Natural killer cell treated with Interleukin-12 subunit alpha and Interleukin-12 subunit beta and Interleukin-15 and Interleukin-18, amount 100 ng/mL, for 72 hours (primary cell): Measurements from ENCODE around the gene ARHGEF9. TPM values are rescaled to one million over a fixed set of nuclear protein-coding genes. Genes with fewer than 3 reads are reported as not detected.

Experiments
- ATAC-seq, 2 donors: fragments of 150-1000 bp; cut with Tn5 transposase in 1 of 2; sonication (Bioruptor Pico), chemical (Tn5 transposase) in 1 of 2; 2 replicates each; pipeline ENCODE4 v1.10.0; 2021
- DNase-seq: peaks from one replicate; pipeline ENCODE4 v3.0.0; 2022; ENCODE audit warnings: low spot score
- H3K27ac Mint-ChIP-seq, 2 donors: 1 replicate in 1 of 2; 2 replicates in 1 of 2; pipeline ENCODE4 v1.8.0; 2022; ENCODE audit warnings: mixed read lengths in 2 of 2, mild to moderate bottlenecking in 1 of 2, moderate library complexity in 1 of 2
- H3K27me3 Mint-ChIP-seq, 2 donors: 1 replicate in 1 of 2; 2 replicates in 1 of 2; pipeline ENCODE4 v1.8.0; 2022; ENCODE audit warnings: mixed read lengths in 2 of 2
- H3K36me3 Mint-ChIP-seq: one replicate; pipeline ENCODE4 v1.8.0; 2022; ENCODE audit warnings: mixed read lengths
- H3K4me1 Mint-ChIP-seq, 2 donors: 1 replicate in 1 of 2; 2 replicates in 1 of 2; pipeline ENCODE4 v1.8.0; 2022; ENCODE audit warnings: low read depth in 2 of 2, mixed read lengths in 2 of 2, mild to moderate bottlenecking in 1 of 2
- H3K4me3 Mint-ChIP-seq: one replicate; pipeline ENCODE4 v1.8.0; 2022; ENCODE audit warnings: mixed read lengths
- H3K9me3 Mint-ChIP-seq: 2 replicates; pipeline ENCODE4 v1.8.0; 2022; ENCODE audit warnings: mixed read lengths
- total RNA-seq, 2 donors: library from RNA; stranded (reverse); gene quantifications; one replicate each; pipeline ENCODE4 v1.2.3, GENCODE V29; 2022

The ARHGEF9 gene
- total RNA-seq, 2 donors from 2014 or later = 21.6 to 36.0 TPM

- H3K27me3 Mint-ChIP-seq = peaks cover 0 to 6% of the 10 kb centered on the region in 2 donors
- no peak for ATAC-seq
- peaks cover 55% of the 10 kb centered on the region in 2 donors for H3K4me1 Mint-ChIP-seq
- no peaks in the 10 kb centered on the region for H3K36me3 Mint-ChIP-seq
- H3K27ac Mint-ChIP-seq = no peak overlapping the region
- H3K4me3 Mint-ChIP-seq = no peak overlapping the region
- no peaks in the 10 kb centered on the region for H3K9me3 Mint-ChIP-seq
- no peak for DNase-seq
Observed at GRCh38 chrX:63739885-63740284, 45.1 kb downstream of the ARHGEF9 start.

- Mint-ChIP-seq H3K4me3 (peak overlapping the region; percentile 47), H3K4me1 (peaks cover 43 to 44% of the 10 kb centered on the region in 2 donors)
Observed at GRCh38 chrX:63738696-63739095, 46.3 kb downstream of the ARHGEF9 start.

GRCh38 chrX:63737131-63737921 is 47.7 kb downstream of the ARHGEF9 start:
- no peak for DNase-seq
- Mint-ChIP-seq H3K9me3 (no peaks in the 10 kb centered on the region), H3K36me3 (no peaks in the 10 kb centered on the region), H3K4me1 (peaks cover 36 to 37% of the 10 kb centered on the region in 2 donors), H3K4me3 (no peak overlapping the region), H3K27ac (no peak overlapping the region), H3K27me3 (peaks cover 0 to 7% of the 10 kb centered on the region in 2 donors)
- ATAC-seq = no peak

More at GRCh38 chrX:63738696-63739095, 46.3 kb downstream of the ARHGEF9 start:
- Mint-ChIP-seq H3K36me3 (no peaks in the 10 kb centered on the region), H3K9me3 (no peaks in the 10 kb centered on the region), H3K27me3 (peaks cover 0 to 6% of the 10 kb centered on the region in 2 donors), H3K27ac (peak overlapping the region in 1 of 2 donors; percentile 57)
- ATAC-seq = peak in 1 of 2 donors; percentile 57
- DNase-seq = no peak

GRCh38 chrX:63735882-63736281 is 49.1 kb downstream of the ARHGEF9 start:
- H3K9me3 Mint-ChIP-seq = no peaks in the 10 kb centered on the region
- ATAC-seq (no peak), DNase-seq (no peak)
- peaks cover 0 to 11% of the 10 kb centered on the region in 2 donors for H3K27me3 Mint-ChIP-seq
- H3K4me1 Mint-ChIP-seq = peaks cover 23 to 25% of the 10 kb centered on the region in 2 donors
- H3K4me3 Mint-ChIP-seq = no peak overlapping the region
- no peaks in the 10 kb centered on the region for H3K36me3 Mint-ChIP-seq
- peak overlapping the region in 1 of 2 donors; percentile 64 for H3K27ac Mint-ChIP-seq

- Mint-ChIP-seq H3K4me1 (peaks cover 4 to 10% of the 10 kb centered on the region in 2 donors), H3K36me3 (no peaks in the 10 kb centered on the region), H3K4me3 (no peak overlapping the region), H3K27ac (no peak overlapping the region), H3K9me3 (no peaks in the 10 kb centered on the region), H3K27me3 (no peaks in the 10 kb centered on the region)
- DNase-seq (no peak), ATAC-seq (no peak)
Observed at GRCh38 chrX:63720293-63720692, 64.7 kb downstream of the ARHGEF9 start.

- no peak overlapping the region for H3K4me3 Mint-ChIP-seq
- H3K36me3 Mint-ChIP-seq = no peaks in the 10 kb centered on the region
- H3K27me3 Mint-ChIP-seq = no peaks in the 10 kb centered on the region
- H3K27ac Mint-ChIP-seq = no peak overlapping the region
- peaks cover 4 to 10% of the 10 kb centered on the region in 2 donors for H3K4me1 Mint-ChIP-seq
- ATAC-seq (no peak), DNase-seq (no peak)
- H3K9me3 Mint-ChIP-seq = no peaks in the 10 kb centered on the region
Observed at GRCh38 chrX:63719633-63720032, 65.4 kb downstream of the ARHGEF9 start.

GRCh38 chrX:63718010-63718694 is 66.9 kb downstream of the ARHGEF9 start:
- H3K27me3 Mint-ChIP-seq = no peaks in the 10 kb centered on the region
- H3K4me1 Mint-ChIP-seq = no peaks in the 10 kb centered on the region
- no peak overlapping the region for H3K4me3 Mint-ChIP-seq
- H3K9me3 Mint-ChIP-seq = no peaks in the 10 kb centered on the region
- DNase-seq = no peak
- H3K36me3 Mint-ChIP-seq = no peaks in the 10 kb centered on the region
- no peak for ATAC-seq
- H3K27ac Mint-ChIP-seq = peak overlapping the region in 1 of 2 donors; percentile 11

- no peak for ATAC-seq
- Mint-ChIP-seq H3K9me3 (no peaks in the 10 kb centered on the region), H3K4me1 (peaks cover 5 to 6% of the 10 kb centered on the region in 2 donors), H3K27me3 (peaks cover 0 to 2% of the 10 kb centered on the region in 2 donors), H3K36me3 (no peaks in the 10 kb centered on the region), H3K27ac (no peak overlapping the region), H3K4me3 (no peak overlapping the region)
- no peak for DNase-seq
Observed at GRCh38 chrX:63713526-63713925, 71.5 kb downstream of the ARHGEF9 start.

- Mint-ChIP-seq H3K4me3 (no peak overlapping the region), H3K9me3 (no peaks in the 10 kb centered on the region), H3K27me3 (peaks cover 0 to 2% of the 10 kb centered on the region in 2 donors), H3K36me3 (peaks cover 15% of the 10 kb centered on the region), H3K27ac (no peak overlapping the region), H3K4me1 (peaks cover 13 to 17% of the 10 kb centered on the region in 2 donors)
- no peak for DNase-seq
- no peak for ATAC-seq
Observed at GRCh38 chrX:63708801-63709200, 76.2 kb downstream of the ARHGEF9 start.

- Mint-ChIP-seq H3K9me3 (no peaks in the 10 kb centered on the region), H3K27me3 (no peaks in the 10 kb centered on the region), H3K4me1 (peaks cover 5 to 6% of the 10 kb centered on the region in 2 donors), H3K4me3 (no peak overlapping the region), H3K27ac (no peak overlapping the region), H3K36me3 (peaks cover 20% of the 10 kb centered on the region)
- ATAC-seq (no peak), DNase-seq (no peak)
Observed at GRCh38 chrX:63702556-63702955, 82.5 kb downstream of the ARHGEF9 start.

- Mint-ChIP-seq H3K4me3 (no peak overlapping the region), H3K27ac (no peak overlapping the region), H3K27me3 (peaks cover 0 to 5% of the 10 kb centered on the region in 2 donors), H3K36me3 (peaks cover 13% of the 10 kb centered on the region), H3K9me3 (no peaks in the 10 kb centered on the region), H3K4me1 (peaks cover 4 to 7% of the 10 kb centered on the region in 2 donors)
- peak; percentile 68 for DNase-seq
- peak in 1 of 2 donors; percentile 74 for ATAC-seq
Observed at GRCh38 chrX:63686878-63687714, 97.9 kb downstream of the ARHGEF9 start.

- DNase-seq = no peak
- ATAC-seq = no peak
- H3K4me1 Mint-ChIP-seq = peaks cover 18 to 22% of the 10 kb centered on the region in 2 donors
- H3K4me3 Mint-ChIP-seq = no peak overlapping the region
- peaks cover 0 to 8% of the 10 kb centered on the region in 2 donors for H3K27me3 Mint-ChIP-seq
- H3K27ac Mint-ChIP-seq = no peak overlapping the region
- H3K9me3 Mint-ChIP-seq = no peaks in the 10 kb centered on the region
- H3K36me3 Mint-ChIP-seq = peaks cover 14% of the 10 kb centered on the region
Observed at GRCh38 chrX:63680423-63680822, 104.6 kb downstream of the ARHGEF9 start.

GRCh38 chrX:63679432-63679831 is 105.6 kb downstream of the ARHGEF9 start:
- no peak for ATAC-seq
- H3K27ac Mint-ChIP-seq = no peak overlapping the region

More at GRCh38 chrX:63679432-63679831, 105.6 kb downstream of the ARHGEF9 start:
- no peaks in the 10 kb centered on the region for H3K9me3 Mint-ChIP-seq
- DNase-seq = no peak
- H3K36me3 Mint-ChIP-seq = peaks cover 14% of the 10 kb centered on the region
- peaks cover 0 to 8% of the 10 kb centered on the region in 2 donors for H3K27me3 Mint-ChIP-seq
- no peak overlapping the region for H3K4me3 Mint-ChIP-seq
- H3K4me1 Mint-ChIP-seq = peaks cover 19 to 22% of the 10 kb centered on the region in 2 donors
